GM12878 (cell line): ENCODE data around the gene SPRED2. TPM values are rescaled to one million over a fixed set of nuclear protein-coding genes. Genes with fewer than 3 reads are reported as not detected.

Experiments used
- ATAC-seq: fragments of 200-7000 bp; cut with Tn5 transposase; 3 replicates; pipeline ENCODE4 v1.9.1; 2020; ENCODE audit warnings: mild to moderate bottlenecking, moderate library complexity
- BruUV-seq: library from RNA; stranded (reverse); fragments of 400-500 nt; replicated peaks from 2 replicates; lab custom pipeline; 2021; lab: Mats Ljungman, UMichigan
- CTCF ChIA-PET: fragments of 300-600 bp; sonication (Branson Sonifier 250); formaldehyde crosslinking; extraction: SDS; loops from one replicate; lab custom pipeline; 2021; ENCODE audit warnings: inconsistent platforms; lab: Yijun Ruan, JAX
- POLR2A ChIA-PET: fragments of 350-600 bp; formaldehyde crosslinking; extraction: SDS; loops from one replicate; lab custom pipeline; 2021; ENCODE audit warnings: inconsistent platforms; lab: Charles Lee
- RAD21 ChIA-PET: fragments of 300-600 bp; sonication (Branson Sonifier 250); formaldehyde crosslinking; loops from one replicate; lab custom pipeline; 2023; ENCODE audit warnings: antibody characterized with exemption; ENCODE audit not compliant: unreplicated experiment; lab: Charles Lee
- SMC1A ChIA-PET: fragments of 300-600 bp; sonication (Branson Sonifier 250); formaldehyde crosslinking; loops from one replicate; lab custom pipeline; 2023; ENCODE audit not compliant: unreplicated experiment, uncharacterized antibody; lab: Charles Lee
- DNase-seq: peaks from one replicate; pipeline ENCODE4 v3.0.0-alpha.2; 2011; ENCODE audit warnings: low read depth, low spot score
- FAIRE-seq: peaks from 3 replicates; lab custom pipeline; 2011; peaks lifted over from hg19 to GRCh38; lab: Jason Lieb, UNC
- H2AFZ ChIP-seq: 2 replicates; pipeline ENCODE4 v1.6.0; 2011; ENCODE audit warnings: low read depth, low read length, control low read depth; ENCODE audit not compliant: control insufficient read depth
- H3K27ac ChIP-seq: 2 replicates; pipeline ENCODE4 v1.5.1; 2011; ENCODE audit warnings: control low read depth; ENCODE audit not compliant: control insufficient read depth, insufficient read depth
- H3K27me3 ChIP-seq, 2 experiments: replicated peaks in 1 of 2; 2 replicates each; pipeline versions ENCODE4 v1.6.0 to v1.6.1; 2011; ENCODE audit warnings: low read length in 1 of 2; ENCODE audit not compliant: control insufficient read depth in 2 of 2, insufficient read depth in 2 of 2
- H3K36me3 ChIP-seq, 2 experiments: 2 replicates each; pipeline ENCODE4 v1.5.1; 2011; ENCODE audit warnings: low read length in 1 of 2; ENCODE audit not compliant: control insufficient read depth in 2 of 2, insufficient read depth in 2 of 2
- H3K4me1 ChIP-seq: 2 replicates; pipeline ENCODE4 v1.6.1; 2011; ENCODE audit warnings: mild to moderate bottlenecking, low read length, moderate library complexity, mixed read lengths; ENCODE audit not compliant: control insufficient read depth, insufficient read depth
- H3K4me2 ChIP-seq: 2 replicates; pipeline ENCODE4 v1.6.0; 2011; ENCODE audit warnings: control low read depth; ENCODE audit not compliant: control insufficient read depth, insufficient read depth
- H3K4me3 ChIP-seq: fragments of 200-600 bp; sonication (generic); 2 replicates; pipeline ENCODE4 v1.5.1; 2016
- H3K79me2 ChIP-seq: 2 replicates; pipeline ENCODE4 v1.6.0; 2011; ENCODE audit warnings: low read length; ENCODE audit not compliant: control insufficient read depth, insufficient read depth
- H3K9ac ChIP-seq: 2 replicates; pipeline ENCODE4 v1.8.0; 2011; ENCODE audit warnings: low read length, control low read depth, mixed read lengths; ENCODE audit not compliant: control insufficient read depth, insufficient read depth
- H3K9me3 ChIP-seq: replicated peaks from 3 replicates; pipeline ENCODE4 v1.5.1; 2011; ENCODE audit warnings: mild to moderate bottlenecking, low read length; ENCODE audit not compliant: control insufficient read depth, insufficient read depth
- H4K20me1 ChIP-seq: 2 replicates; pipeline ENCODE4 v1.6.0; 2011; ENCODE audit not compliant: control insufficient read depth, insufficient read depth
- ASH2L ChIP-seq: fragments of 300-600, 200-600 bp; sonication (generic); IDR thresholded peaks from 2 replicates; pipeline ENCODE4 v1.6.1; 2017; ENCODE audit warnings: low read depth, mild to moderate bottlenecking, borderline replicate concordance
- ATF3 ChIP-seq: IDR thresholded peaks from 2 replicates; pipeline ENCODE4 v1.6.1; 2011; ENCODE audit warnings: low read depth, mild to moderate bottlenecking, low read length, moderate library complexity, borderline replicate concordance; ENCODE audit errors: extremely low read depth
- BHLHE40 ChIP-seq, 2 experiments: fragments of 450-650 bp in 1 of 2; IDR thresholded peaks; 2 replicates each; pipeline ENCODE4 v1.6.1; 2011 to 2017; ENCODE audit warnings: low read depth in 2 of 2, borderline replicate concordance in 1 of 2, improper control_type of control experiment in 1 of 2, low read length in 1 of 2, mild to moderate bottlenecking in 1 of 2
- BRCA1 ChIP-seq: IDR thresholded peaks from 2 replicates; pipeline ENCODE4 v1.6.1; 2011; ENCODE audit warnings: low read depth, low read length, improper control_type of control experiment
- CHD2 ChIP-seq: IDR thresholded peaks from 2 replicates; pipeline ENCODE4 v1.6.1; 2011; ENCODE audit warnings: low read depth, low read length, improper control_type of control experiment, borderline replicate concordance
- E2F4 ChIP-seq: IDR thresholded peaks from 2 replicates; pipeline ENCODE4 v1.6.1; 2012; ENCODE audit warnings: low read depth, low read length, improper control_type of control experiment
- IRF5 ChIP-seq: fragments of 450-650 bp; IDR thresholded peaks from 2 replicates; pipeline ENCODE4 v1.6.1; 2017; ENCODE audit warnings: borderline replicate concordance
- JUND ChIP-seq: IDR thresholded peaks from 2 replicates; pipeline ENCODE4 v1.6.1; 2012; ENCODE audit warnings: low read depth, mild to moderate bottlenecking, low read length, improper control_type of control experiment, moderate library complexity
- MEF2B ChIP-seq: fragments of 450-650 bp; IDR thresholded peaks from 2 replicates; pipeline ENCODE4 v1.6.1; 2018; ENCODE audit warnings: mild to moderate bottlenecking, moderate library complexity; ENCODE audit not compliant: partially characterized antibody, poor library complexity, severe bottlenecking
- PML ChIP-seq: IDR thresholded peaks from 2 replicates; pipeline ENCODE4 v1.6.1; 2012; ENCODE audit warnings: low read length, inconsistent platforms
- SMAD5 ChIP-seq: IDR thresholded peaks from 2 replicates; pipeline ENCODE4 v1.6.1; 2016; ENCODE audit warnings: antibody characterized with exemption, low read depth
- SREBF2 ChIP-seq: IDR thresholded peaks from 2 replicates; pipeline ENCODE4 v1.6.1; 2012; ENCODE audit warnings: mild to moderate bottlenecking, low read length
- TCF12 ChIP-seq: IDR thresholded peaks from 2 replicates; pipeline ENCODE4 v1.6.1; 2011; ENCODE audit warnings: low read depth, mild to moderate bottlenecking, low read length
- ZBTB40 ChIP-seq: fragments of 450-650 bp; IDR thresholded peaks from 2 replicates; pipeline ENCODE4 v1.6.1; 2016; ENCODE audit warnings: mild to moderate bottlenecking, moderate library complexity, borderline replicate concordance
- WGBS: methylation state at CpG from one replicate; pipeline ENCODE4 v1.1.6; 2016; ENCODE audit warnings: low lambda C conversion rate; ENCODE audit not compliant: insufficient replicate concordance, insufficient coverage; ENCODE audit errors: missing lambda C conversion rate; 5-methylcytosine and 5-hydroxymethylcytosine counted together
- in situ Hi-C: fragments of 300-500 bp; cut with MboI; formaldehyde crosslinking; loops from 9 replicates; pipeline ENCODE4 v1.14.3; 2018; ENCODE audit warnings: mixed read lengths
- intact Hi-C: fragments of 100-400 bp; cut with micrococcal nuclease; formaldehyde crosslinking; loops from one replicate; pipeline ENCODE4 v1.14.2; 2022; ENCODE audit not compliant: unreplicated experiment
- polyA plus RNA-seq, 11 experiments: library from polyadenylated mRNA; depleted of rRNA in 4 of 11; unstranded in 6 of 11; stranded (reverse) in 5 of 11; fragments of >200 nt; fragmentation: Nextera tagmentation in 4 of 11; fragmentation: Illumina TruSeq in 1 of 11; extraction: Ambion mirVana in 4 of 11; extraction: Trizol in 1 of 11; gene quantifications; 1 replicate in 1 of 11; 2 replicates in 10 of 11; pipeline versions ENCODE4 v1.2.1 to v1.2.3, GENCODE V29; 2011 to 2016; ENCODE audit warnings: inconsistent platforms in 2 of 11, missing spikeins in 2 of 11, low read depth in 1 of 11
- total RNA-seq, 4 experiments: library from RNA; depleted of rRNA in 3 of 4; stranded (reverse); fragments of >200 nt in 3 of 4; fragmentation: Illumina TruSeq in 1 of 4; extraction: Trizol in 1 of 4; gene quantifications; 2 replicates each; pipeline versions ENCODE4 v1.2.1 to v1.2.3, GENCODE V29; 2013 to 2021

SPRED2 gene
- total and polyA plus RNA-seq, 10 of the 15 experiments (the other 5 are each of a cell fraction or from before 2014, with no cell fraction given), result 3.0 to 23.9 (median 9.7) TPM

DNA sequence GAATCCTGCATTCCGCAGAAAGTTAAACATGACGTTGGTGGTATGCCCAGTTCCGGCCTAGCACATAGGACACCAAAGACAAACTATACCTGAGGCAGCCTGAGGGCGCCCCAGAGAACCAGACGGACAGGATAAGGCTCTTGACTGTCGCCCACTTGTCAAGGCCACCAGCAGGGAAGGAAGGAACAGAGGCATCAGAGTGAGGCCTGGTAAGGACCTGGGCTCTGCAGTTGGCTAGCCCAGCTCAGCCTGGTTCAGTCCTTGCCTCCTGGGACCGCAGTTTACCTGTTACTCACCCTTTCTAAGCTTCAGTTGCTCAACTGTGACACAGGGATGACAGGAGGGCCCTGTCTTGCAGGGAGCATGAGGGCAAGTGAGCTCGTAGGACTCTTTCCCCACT lies 122.7 kb downstream of the SPRED2 start:
- no peak for FAIRE-seq
- POLR2A ChIA-PET, result interaction anchor here (0.6 kb wide), 1 partner anchor 23 kb away, joined by 4 read pairs; no protein-coding TSS in a partner anchor

More for the DNA sequence above, 122.7 kb downstream of the SPRED2 start:
- Histone ChIP-seq H3K4me3 (no peak overlapping the region), H4K20me1 (0 out of 2 replicates have a peak, but pooled peaks cover 2% of the 10 kb centered on the region), H3K79me2 (no peaks in the 10 kb centered on the region), H2AFZ (no peak overlapping the region), H3K9me3 (no peaks in the 10 kb centered on the region), H3K36me3 (peaks cover 0 to 9% of the 10 kb centered on the region in 2 experiments; a peak in 2 of 4 replicates), H3K4me1 (no peaks in the 10 kb centered on the region), H3K9ac (no peak overlapping the region), H3K27ac (no peak overlapping the region), H3K4me2 (no peak overlapping the region), H3K27me3 (no peaks in the 10 kb centered on the region)
- WGBS, result 59% methylated on average over 8 of the region's 8 CpGs
- in situ Hi-C loops (no loop called here), intact Hi-C loops (no loop called here)
- DNase-seq (no peak), ATAC-seq (peak; percentile 35)
- ChIA-PET CTCF (interaction anchor here (1.2 kb wide), 1 partner anchor 13 kb away, joined by 3 read pairs; no protein-coding TSS in a partner anchor), RAD21 (interaction anchor here (1.4 kb wide), 1 partner anchor 29 kb away, joined by 3 read pairs; no protein-coding TSS in a partner anchor), SMC1A (interaction anchor here (1.8 kb wide), 1 partner anchor 9 kb away, joined by 8 read pairs; no protein-coding TSS in a partner anchor)
- no TSS peak for BruUV-seq
- TF ChIP-seq E2F4 (no peak), ZBTB40 (no peak), SMAD5 (no peak), TCF12 (no peak), BRCA1 (no peak), BHLHE40 (IDR thresholded peaks at IDR 0.05; ENCODE audit: borderline replicate concordance in 1 of 2, low read depth in 2 of 2, low read length in 1 of 2) (no peak), ATF3 (no peak), SREBF2 (no peak), PML (no peak), JUND (no peak), CHD2 (no peak), IRF5 (no peak), ASH2L (no peak), MEF2B (no peak)
